Measurements from ENCODE around the gene KCNQ1OT1. TPM values are rescaled to one million over a fixed set of nuclear protein-coding genes. Genes with fewer than 3 reads are reported as not detected.

Gene KCNQ1OT1
- total RNA-seq, 2 donors from 2014 or later = 1.0 to 2.1 TPM

DNA sequence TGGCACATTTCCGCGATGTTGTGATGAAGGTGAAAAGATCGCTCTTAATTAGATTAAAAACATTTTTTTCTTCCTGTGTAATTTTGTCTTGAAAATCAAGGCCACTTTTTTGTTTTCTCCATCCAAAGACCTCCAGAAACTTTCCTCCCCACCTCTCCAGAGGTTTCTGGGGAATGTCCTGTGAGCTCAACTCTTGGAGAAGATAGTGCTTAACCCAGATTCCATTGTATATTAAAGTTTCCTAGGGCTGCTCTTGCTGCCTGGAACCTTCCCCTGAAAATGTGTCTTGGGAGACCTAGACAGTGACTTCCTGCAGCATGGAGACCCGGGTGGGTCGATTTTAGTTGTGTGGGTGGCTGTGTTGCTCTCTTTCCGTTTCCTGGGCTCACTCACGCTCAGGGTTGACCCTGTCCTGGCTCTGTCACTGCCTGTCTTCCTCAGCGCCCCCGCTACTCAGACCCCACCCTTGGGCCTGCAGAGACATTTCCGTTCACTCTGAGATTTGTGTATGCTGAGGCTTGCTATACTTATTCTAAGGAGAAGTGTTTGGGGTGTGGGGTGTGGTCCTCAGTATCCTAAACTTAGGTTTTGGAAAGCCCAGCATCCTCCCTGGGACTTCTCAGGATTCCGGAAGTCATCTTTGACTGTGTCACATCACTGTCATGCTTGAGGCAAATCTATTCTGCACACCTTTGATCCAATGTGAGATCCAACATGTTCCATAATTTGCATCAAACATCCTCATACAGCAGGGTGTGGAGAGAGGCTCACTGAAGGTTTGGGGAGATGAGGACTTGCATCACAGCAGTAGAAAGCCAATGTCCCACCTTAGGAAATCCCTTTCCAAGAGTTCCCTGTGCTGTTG lies 47.2 kb downstream of the KCNQ1OT1 start:
- DNase-seq (ENCODE audit: low spot score) = no peak
- TF ChIP-seq POLR2A (IDR thresholded peaks at IDR 0.05) (no peak), POLR2AphosphoS5 (IDR thresholded peaks at IDR 0.05) (no peak)
- TF ChIP-seq, protein P1, sequence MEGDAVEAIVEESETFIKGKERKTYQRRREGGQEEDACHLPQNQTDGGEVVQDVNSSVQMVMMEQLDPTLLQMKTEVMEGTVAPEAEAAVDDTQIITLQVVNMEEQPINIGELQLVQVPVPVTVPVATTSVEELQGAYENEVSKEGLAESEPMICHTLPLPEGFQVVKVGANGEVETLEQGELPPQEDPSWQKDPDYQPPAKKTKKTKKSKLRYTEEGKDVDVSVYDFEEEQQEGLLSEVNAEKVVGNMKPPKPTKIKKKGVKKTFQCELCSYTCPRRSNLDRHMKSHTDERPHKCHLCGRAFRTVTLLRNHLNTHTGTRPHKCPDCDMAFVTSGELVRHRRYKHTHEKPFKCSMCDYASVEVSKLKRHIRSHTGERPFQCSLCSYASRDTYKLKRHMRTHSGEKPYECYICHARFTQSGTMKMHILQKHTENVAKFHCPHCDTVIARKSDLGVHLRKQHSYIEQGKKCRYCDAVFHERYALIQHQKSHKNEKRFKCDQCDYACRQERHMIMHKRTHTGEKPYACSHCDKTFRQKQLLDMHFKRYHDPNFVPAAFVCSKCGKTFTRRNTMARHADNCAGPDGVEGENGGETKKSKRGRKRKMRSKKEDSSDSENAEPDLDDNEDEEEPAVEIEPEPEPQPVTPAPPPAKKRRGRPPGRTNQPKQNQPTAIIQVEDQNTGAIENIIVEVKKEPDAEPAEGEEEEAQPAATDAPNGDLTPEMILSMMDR (IDR thresholded peaks at IDR 0.05) = no peak
- no peaks in the 10 kb centered on the region for H3K36me3 ChIP-seq
- no peaks in the 10 kb centered on the region for H3K27me3 ChIP-seq (replicated peaks; ENCODE audit: insufficient read depth)
- no peak overlapping the region for H3K27ac ChIP-seq
- H3K9me3 ChIP-seq = no peaks in the 10 kb centered on the region
- H3K4me3 ChIP-seq = no peak overlapping the region
- 88% methylated on average over 11 of the region's 11 CpGs for WGBS
- intact Hi-C loops (cut with DNase I) = no loop called here
- no peaks in the 10 kb centered on the region for H3K4me1 ChIP-seq (replicated peaks)

GRCh38 chr11:2651826-2652271 lies 47.9 kb downstream of the KCNQ1OT1 start:
- intact Hi-C loops (cut with DNase I) = no loop called here
- no peaks in the 10 kb centered on the region for H3K27me3 ChIP-seq (replicated peaks; ENCODE audit: insufficient read depth)
- no peak for TF ChIP-seq POLR2AphosphoS5 (IDR thresholded peaks at IDR 0.05)
- TF ChIP-seq, protein P1 (IDR thresholded peaks at IDR 0.05) = no peak
- no peak for TF ChIP-seq POLR2A (IDR thresholded peaks at IDR 0.05)
- no peak overlapping the region for H3K4me3 ChIP-seq
- WGBS = 89% methylated on average over 7 of the region's 7 CpGs
- H3K36me3 ChIP-seq = no peaks in the 10 kb centered on the region
- DNase-seq (ENCODE audit: low spot score) = no peak
- no peaks in the 10 kb centered on the region for H3K9me3 ChIP-seq
- no peaks in the 10 kb centered on the region for H3K4me1 ChIP-seq (replicated peaks)
- no peak overlapping the region for H3K27ac ChIP-seq

DNA sequence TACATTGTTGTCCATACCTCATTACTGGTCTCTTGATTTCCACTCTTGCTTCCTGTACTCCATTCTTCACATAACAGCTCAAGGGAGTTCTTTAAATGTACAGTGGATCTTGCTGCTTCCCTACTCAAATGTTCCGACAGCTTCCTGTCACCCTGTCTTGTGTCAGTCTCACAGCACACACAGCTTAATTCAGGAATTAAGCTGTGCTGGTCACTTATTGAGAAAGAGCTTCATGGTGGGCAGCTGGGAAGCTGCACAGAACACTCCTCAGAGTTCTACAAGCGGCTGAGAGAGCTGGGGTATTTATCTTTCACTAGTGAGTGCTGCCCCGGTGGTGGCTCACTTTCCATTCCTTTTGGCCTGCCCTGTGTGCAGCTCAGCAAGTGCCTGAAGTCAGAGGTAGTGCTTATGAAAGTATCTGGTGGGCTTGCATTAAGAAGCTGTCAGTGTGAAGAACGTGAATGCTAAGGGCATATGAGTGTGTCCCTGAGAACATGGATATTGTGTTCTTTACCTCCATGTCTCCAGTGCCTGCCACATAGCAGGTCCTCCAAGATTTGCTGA lies 48.7 kb downstream of the KCNQ1OT1 start:
- TF ChIP-seq, protein P1 (IDR thresholded peaks at IDR 0.05) = no peak
- TF ChIP-seq POLR2A (IDR thresholded peaks at IDR 0.05) (no peak), POLR2AphosphoS5 (IDR thresholded peaks at IDR 0.05) (no peak)
- H3K27ac ChIP-seq = no peak overlapping the region
- no peak for DNase-seq (ENCODE audit: low spot score)
- no peaks in the 10 kb centered on the region for H3K9me3 ChIP-seq
- no peak overlapping the region for H3K4me3 ChIP-seq
- 94% methylated on average over 4 of the region's 4 CpGs for WGBS
- intact Hi-C loops (cut with DNase I) = no loop called here
- no peaks in the 10 kb centered on the region for H3K4me1 ChIP-seq (replicated peaks)
- no peaks in the 10 kb centered on the region for H3K27me3 ChIP-seq (replicated peaks; ENCODE audit: insufficient read depth)
- H3K36me3 ChIP-seq = no peaks in the 10 kb centered on the region

DNA sequence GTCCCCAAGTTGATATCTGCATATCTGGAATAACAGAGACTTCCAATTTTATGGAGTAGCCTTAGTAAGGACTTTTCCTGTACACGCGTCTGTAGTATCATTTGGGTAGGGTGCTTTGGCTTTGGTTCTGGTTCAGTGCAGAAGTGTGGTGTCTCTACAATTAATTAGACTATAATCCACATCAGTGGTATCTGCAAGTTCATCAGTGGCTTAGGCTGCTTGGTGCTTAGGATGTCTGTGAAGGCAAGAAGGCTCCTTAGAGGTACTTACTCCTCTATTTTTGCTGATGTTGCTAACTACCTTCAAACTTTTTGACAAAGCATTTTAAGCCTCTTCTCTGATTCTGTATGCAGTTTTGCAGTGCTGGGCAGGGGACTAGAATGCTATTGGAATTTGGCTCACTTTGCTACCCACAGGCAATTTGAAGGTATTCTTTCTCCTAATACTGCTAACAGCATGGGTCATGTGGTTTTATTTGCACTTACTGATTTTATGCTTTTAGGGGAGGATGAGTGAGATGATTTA lies 49.4 kb downstream of the KCNQ1OT1 start:
- Histone ChIP-seq H3K4me3 (no peak overlapping the region), H3K36me3 (no peaks in the 10 kb centered on the region), H3K27me3 (replicated peaks; ENCODE audit: insufficient read depth) (no peaks in the 10 kb centered on the region), H3K4me1 (replicated peaks) (no peaks in the 10 kb centered on the region), H3K27ac (no peak overlapping the region), H3K9me3 (no peaks in the 10 kb centered on the region)
- WGBS = 96% methylated on average over 2 of the region's 2 CpGs
- intact Hi-C loops (cut with DNase I) = no loop called here
- no peak for DNase-seq (ENCODE audit: low spot score)
- TF ChIP-seq POLR2A (IDR thresholded peaks at IDR 0.05) (no peak), POLR2AphosphoS5 (IDR thresholded peaks at IDR 0.05) (no peak)
- TF ChIP-seq, protein P1 (IDR thresholded peaks at IDR 0.05) = no peak
